ENCODE data around the gene TMEM217. TPM values are rescaled to one million over a fixed set of nuclear protein-coding genes. Genes with fewer than 3 reads are reported as not detected.

The TMEM217 gene
- total and polyA plus RNA-seq, 2 of the 8 experiments (the other 6 are each of a cell fraction or from before 2014, with no cell fraction given): 0.60 to 1.1 TPM

DNA sequence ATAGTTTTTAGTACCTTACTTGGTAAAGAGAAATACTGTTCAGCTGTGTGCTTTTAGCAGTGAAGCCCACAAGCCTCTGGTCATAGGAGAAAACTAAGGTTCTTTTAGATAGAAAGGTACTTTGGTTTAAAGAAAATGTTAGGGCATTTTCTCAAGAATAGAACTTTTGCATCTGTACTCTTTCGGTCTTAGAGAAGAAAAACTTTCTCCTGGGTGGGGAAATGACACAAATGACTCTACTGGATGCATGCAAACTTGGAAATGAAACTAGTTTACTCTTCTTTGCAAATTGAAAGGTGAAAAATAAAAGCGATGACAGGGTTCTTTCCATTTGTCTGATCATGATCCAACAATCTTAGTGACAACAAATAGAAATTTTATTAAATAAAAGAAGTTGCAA, 2.1 kb upstream of the TMEM217 start:
- no peak overlapping the region for H2BK120ac ChIP-seq (replicated peaks; ENCODE audit: low read depth, low read length)
- H3K79me2 ChIP-seq (ENCODE audit: control insufficient read depth in 1 of 2, insufficient read depth in 2 of 2, low read length in 2 of 2): peaks cover 0 to 65% of the 10 kb centered on the region in 2 experiments; a peak in 2 of 4 replicates
- ChIA-PET POLR2A (ENCODE audit: partially characterized antibody) (interaction anchor here (0.6 kb wide), 1 partner anchor 113 kb away, joined by 3 read pairs; no protein-coding TSS in a partner anchor), CTCF (ENCODE audit: partially characterized antibody) (interaction anchor here (1.2 kb wide), 1 partner anchor 14 kb away, joined by 3 read pairs; no protein-coding TSS in a partner anchor)
- H3K18ac ChIP-seq (ENCODE audit: extremely low read depth, low read length): no peak overlapping the region
- H3K4me1 ChIP-seq (replicated peaks in 1 of 4; ENCODE audit: control insufficient read depth in 3 of 4, insufficient read depth in 4 of 4, low read length in 3 of 4): peaks cover 0 to 6% (median 2%) of the 10 kb centered on the region in 4 experiments; a peak in 4 of 7 replicates
- 92% methylated on average over 2 of the region's 2 CpGs; no CpG with 5 or more reads in 1 of the 2 experiments for WGBS, 2 experiments (ENCODE audit: extremely low coverage in 1 of 2, insufficient coverage in 1 of 2, insufficient read length in 1 of 2, insufficient replicate concordance in 2 of 2, low coverage in 1 of 2, low lambda C conversion rate in 2 of 2, missing lambda C conversion rate in 1 of 2)
- H3K27ac ChIP-seq (ENCODE audit: low read depth, low read length): no peak overlapping the region
- FAIRE-seq: no peak
- no peak overlapping the region for H3K14ac ChIP-seq (ENCODE audit: insufficient read length)
- H3K9me3 ChIP-seq (ENCODE audit: insufficient read depth in 2 of 2, low read depth in 1 of 2, low read length in 1 of 2): no peaks in the 10 kb centered on the region
- no peak overlapping the region for H3K4me3 ChIP-seq (ENCODE audit: extremely low read depth in 1 of 4, insufficient read depth in 2 of 4, low read depth in 3 of 4, low read length in 4 of 4)
- H2BK5ac ChIP-seq (ENCODE audit: low read depth, low read length): no peak overlapping the region
- no peak overlapping the region for H2BK12ac ChIP-seq (ENCODE audit: low read depth, low read length)
- H4K20me1 ChIP-seq (replicated peaks in 1 of 2; ENCODE audit: control insufficient read depth in 1 of 2, insufficient read depth in 2 of 2, low read length in 2 of 2): no peaks in the 10 kb centered on the region
- no peaks in the 10 kb centered on the region for H3K27me3 ChIP-seq (replicated peaks in 1 of 4; ENCODE audit: control insufficient read depth in 3 of 4, extremely low read depth in 1 of 4, insufficient read depth in 3 of 4, low read length in 3 of 4)
- H4K5ac ChIP-seq (ENCODE audit: insufficient read length, low read depth, low read length): no peak overlapping the region
- no peak overlapping the region for H2AK5ac ChIP-seq (ENCODE audit: low read depth, low read length)
- no peak overlapping the region for H4K8ac ChIP-seq (ENCODE audit: extremely low read depth, insufficient read depth, low read length)
- H3K56ac ChIP-seq (replicated peaks; ENCODE audit: insufficient read length, low read depth, low read length): no peak overlapping the region
- H3K36me3 ChIP-seq (ENCODE audit: control insufficient read depth in 2 of 4, insufficient read depth in 4 of 4, low read length in 3 of 4): no peaks in the 10 kb centered on the region
- no peak for DNase-seq (ENCODE audit: low read depth in 1 of 2, low spot score in 2 of 2)
- no peak overlapping the region for H4K91ac ChIP-seq (replicated peaks; ENCODE audit: insufficient read length, low read length)
- no peak overlapping the region for H2BK20ac ChIP-seq (ENCODE audit: low read length)
- no peak overlapping the region for H3K9ac ChIP-seq (replicated peaks in 1 of 4; ENCODE audit: extremely low read depth in 1 of 4, low read depth in 3 of 4, low read length in 3 of 4)
- H3K4ac ChIP-seq (replicated peaks; ENCODE audit: insufficient read length, low read depth, low read length): no peak overlapping the region
- TF ChIP-seq RFX5 (IDR thresholded peaks at IDR 0.05; ENCODE audit: borderline replicate concordance, low read depth, low read length): no peak
- TF ChIP-seq POLR2AphosphoS5 (IDR thresholded peaks at IDR 0.05; ENCODE audit: low read depth, low read length): no peak
- TF ChIP-seq SIN3A (conservative IDR thresholded peaks at IDR 0.05 in 1 of 2, IDR thresholded peaks at IDR 0.05 in 1 of 2; ENCODE audit: low read depth in 1 of 2, low read length in 2 of 2): no peak
- TF ChIP-seq SAP30 (IDR thresholded peaks at IDR 0.05; ENCODE audit: insufficient read depth, insufficient replicate concordance, low read length): no peak
- no peak for TF ChIP-seq SP1 (IDR thresholded peaks at IDR 0.05; ENCODE audit: low read depth, low read length)
- TF ChIP-seq JUND (IDR thresholded peaks at IDR 0.05; ENCODE audit: low read length): no peak
- no peak for TF ChIP-seq SIX5 (IDR thresholded peaks at IDR 0.05; ENCODE audit: low read depth, low read length)
- TF ChIP-seq GABPA (IDR thresholded peaks at IDR 0.05; ENCODE audit: borderline replicate concordance, insufficient read depth, low read length): no peak
- peaks cover 7% of the 10 kb centered on the region for H3K23me2 ChIP-seq (ENCODE audit: low read depth, low read length)
- H2AFZ ChIP-seq (ENCODE audit: low read length): no peak overlapping the region
- no peak overlapping the region for H2BK15ac ChIP-seq (ENCODE audit: low read length)
- no peak overlapping the region for H3K4me2 ChIP-seq (ENCODE audit: insufficient read depth in 1 of 2, low read depth in 2 of 2, low read length in 2 of 2)
- 0 out of 2 replicates have a peak, but pooled peaks cover 2% of the 10 kb centered on the region for H3K79me1 ChIP-seq (ENCODE audit: low read depth, low read length)
- no peak overlapping the region for H3K23ac ChIP-seq (ENCODE audit: insufficient read length)
